Chondrocyte (in vitro differentiated cells): ENCODE results near the gene SSH2. TPM values are rescaled to one million over a fixed set of nuclear protein-coding genes. Genes with fewer than 3 reads are reported as not detected.
"Not testable (repeated sequence)": the region's sequence is repeated elsewhere in the genome, so short reads cannot be mapped to it uniquely, and the experiment has no call there.

ENCODE experiments used
- DNase-seq: peaks from one replicate; pipeline ENCODE4 v3.0.0; 2021; ENCODE audit warnings: mixed read lengths, low spot score
- H3K27ac Mint-ChIP-seq: one replicate; pipeline ENCODE4 v1.8.0; 2021; ENCODE audit warnings: mild to moderate bottlenecking, moderate library complexity, mixed read lengths; ENCODE audit not compliant: unreplicated experiment
- H3K27me3 Mint-ChIP-seq: 2 replicates; pipeline ENCODE4 v1.8.0; 2021; ENCODE audit warnings: low read depth, mixed read lengths
- H3K36me3 Mint-ChIP-seq: 2 replicates; pipeline ENCODE4 v1.8.0; 2021; ENCODE audit warnings: low read depth, mixed read lengths
- H3K4me1 Mint-ChIP-seq: 2 replicates; pipeline ENCODE4 v1.8.0; 2021; ENCODE audit warnings: low read depth, mild to moderate bottlenecking, mixed read lengths
- H3K4me3 Mint-ChIP-seq: one replicate; pipeline ENCODE4 v1.8.0; 2021; ENCODE audit warnings: mild to moderate bottlenecking, moderate library complexity, mixed read lengths; ENCODE audit not compliant: unreplicated experiment
- H3K9me3 Mint-ChIP-seq: 2 replicates; pipeline ENCODE4 v1.8.0; 2021; ENCODE audit warnings: low read depth, mixed read lengths
- total RNA-seq: library from RNA; stranded (reverse); gene quantifications from 3 replicates; pipeline ENCODE4 v1.2.1, GENCODE V29; 2021
- TF ChIP-seq, protein P1 (sequence below): fragments of 200-600 bp; sonication (generic); IDR thresholded peaks from 2 replicates; pipeline ENCODE4 v1.5.0; 2021; ENCODE audit warnings: antibody characterized with exemption, mild to moderate bottlenecking, moderate library complexity

SSH2 gene
- total RNA-seq, 1 donor from 2014 or later, result 14.1 TPM

DNA sequence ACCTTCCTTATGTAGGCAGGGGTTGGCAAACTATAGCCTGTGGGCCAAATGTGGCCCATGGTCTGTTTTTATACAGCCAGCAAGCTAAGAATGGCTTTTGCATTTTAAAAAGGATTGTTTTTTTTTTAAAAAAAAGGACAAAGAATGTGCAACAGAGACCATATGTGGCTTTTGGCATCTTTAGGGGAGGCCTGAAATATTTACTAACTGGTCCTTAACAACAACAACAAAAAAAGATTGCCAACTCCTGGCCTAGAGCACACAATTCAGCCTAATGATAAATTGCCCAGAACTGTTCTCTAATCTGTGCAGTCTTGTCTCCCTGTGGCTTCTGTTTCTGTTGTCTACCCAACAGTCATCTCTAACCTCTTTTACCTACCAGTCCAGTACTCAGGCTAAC lies 67.1 kb downstream of the SSH2 start:
- H3K9me3 Mint-ChIP-seq, result no peaks in the 10 kb centered on the region
- H3K36me3 Mint-ChIP-seq, result no peaks in the 10 kb centered on the region
- H3K27ac Mint-ChIP-seq, result no peak overlapping the region
- no peak for DNase-seq
- peaks cover 10% of the 10 kb centered on the region for H3K4me1 Mint-ChIP-seq
- TF ChIP-seq, protein P1, sequence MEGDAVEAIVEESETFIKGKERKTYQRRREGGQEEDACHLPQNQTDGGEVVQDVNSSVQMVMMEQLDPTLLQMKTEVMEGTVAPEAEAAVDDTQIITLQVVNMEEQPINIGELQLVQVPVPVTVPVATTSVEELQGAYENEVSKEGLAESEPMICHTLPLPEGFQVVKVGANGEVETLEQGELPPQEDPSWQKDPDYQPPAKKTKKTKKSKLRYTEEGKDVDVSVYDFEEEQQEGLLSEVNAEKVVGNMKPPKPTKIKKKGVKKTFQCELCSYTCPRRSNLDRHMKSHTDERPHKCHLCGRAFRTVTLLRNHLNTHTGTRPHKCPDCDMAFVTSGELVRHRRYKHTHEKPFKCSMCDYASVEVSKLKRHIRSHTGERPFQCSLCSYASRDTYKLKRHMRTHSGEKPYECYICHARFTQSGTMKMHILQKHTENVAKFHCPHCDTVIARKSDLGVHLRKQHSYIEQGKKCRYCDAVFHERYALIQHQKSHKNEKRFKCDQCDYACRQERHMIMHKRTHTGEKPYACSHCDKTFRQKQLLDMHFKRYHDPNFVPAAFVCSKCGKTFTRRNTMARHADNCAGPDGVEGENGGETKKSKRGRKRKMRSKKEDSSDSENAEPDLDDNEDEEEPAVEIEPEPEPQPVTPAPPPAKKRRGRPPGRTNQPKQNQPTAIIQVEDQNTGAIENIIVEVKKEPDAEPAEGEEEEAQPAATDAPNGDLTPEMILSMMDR, result no peak
- H3K27me3 Mint-ChIP-seq, result no peaks in the 10 kb centered on the region
- H3K4me3 Mint-ChIP-seq, result no peak overlapping the region

DNA sequence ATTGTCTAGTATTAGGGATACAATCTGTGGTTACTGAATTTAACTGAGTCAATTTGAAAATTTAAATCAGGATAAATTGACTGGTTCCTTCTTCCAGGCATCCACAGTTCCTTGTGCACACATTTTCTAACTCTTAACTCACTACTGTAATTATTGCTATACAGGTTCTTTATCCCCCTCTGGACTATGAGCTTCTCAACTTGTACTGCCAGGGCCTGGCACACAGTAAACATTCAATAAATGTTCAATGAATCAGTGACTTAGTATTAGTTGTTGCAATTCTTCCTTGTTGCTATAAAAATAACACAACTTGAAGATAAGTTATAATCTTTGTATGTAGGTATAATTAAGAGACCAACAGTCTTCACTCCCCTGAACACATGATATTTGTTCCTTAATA lies 67.9 kb downstream of the SSH2 start:
- H3K36me3 Mint-ChIP-seq, result peaks cover 2% of the 10 kb centered on the region
- TF ChIP-seq, protein P1, result no peak
- DNase-seq, result no peak
- no peak overlapping the region for H3K27ac Mint-ChIP-seq
- H3K27me3 Mint-ChIP-seq, result no peaks in the 10 kb centered on the region
- peaks cover 6% of the 10 kb centered on the region for H3K4me1 Mint-ChIP-seq
- H3K9me3 Mint-ChIP-seq, result peaks cover 4% of the 10 kb centered on the region
- H3K4me3 Mint-ChIP-seq, result no peak overlapping the region

DNA sequence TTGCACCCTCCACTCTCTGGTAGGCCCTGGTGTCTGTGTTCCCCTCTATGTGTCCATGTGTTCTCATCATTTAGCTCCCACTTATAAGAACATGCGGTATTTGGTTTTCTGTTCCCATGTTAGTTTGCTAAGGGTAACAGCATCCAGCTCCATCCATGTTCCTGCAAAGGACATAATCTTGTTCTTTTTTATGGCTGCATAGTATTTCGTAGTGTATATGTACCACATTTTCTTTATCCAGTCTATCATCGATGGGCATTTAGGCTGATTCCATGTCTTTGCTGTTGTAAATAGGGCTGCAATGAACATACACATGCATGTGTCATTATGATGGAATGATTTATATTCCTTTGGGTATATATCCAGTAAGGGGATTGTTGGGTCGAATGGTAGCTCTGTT lies 70.6 kb downstream of the SSH2 start:
- H3K27me3 Mint-ChIP-seq, DNase-seq, H3K36me3 Mint-ChIP-seq, H3K4me3 Mint-ChIP-seq, H3K9me3 Mint-ChIP-seq, H3K27ac Mint-ChIP-seq: not testable (repeated sequence)
- H3K4me1 Mint-ChIP-seq, result peaks cover 17% of the 10 kb centered on the region

DNA sequence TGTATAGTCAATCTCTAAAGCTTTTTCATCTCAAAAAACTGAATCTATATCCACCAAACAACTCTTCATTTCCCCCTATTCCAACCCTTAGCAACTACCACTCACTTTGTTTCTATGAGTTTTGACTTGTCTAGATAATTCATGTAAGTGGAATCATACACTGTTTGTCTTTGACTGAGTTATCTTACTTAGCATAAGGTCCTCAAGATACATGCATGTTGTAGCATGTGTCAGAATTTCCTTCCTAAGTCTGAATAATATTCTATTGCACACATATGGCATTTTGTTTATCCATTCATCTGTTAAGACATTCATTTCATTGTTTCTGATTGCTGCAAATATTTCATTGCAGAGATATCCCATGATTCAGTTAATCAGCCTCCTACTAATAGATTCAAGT lies 72.2 kb downstream of the SSH2 start:
- Mint-ChIP-seq H3K27ac (no peak overlapping the region), H3K9me3 (peaks cover 7% of the 10 kb centered on the region), H3K4me3 (no peak overlapping the region), H3K36me3 (peaks cover 2% of the 10 kb centered on the region), H3K4me1 (peaks cover 23% of the 10 kb centered on the region), H3K27me3 (no peaks in the 10 kb centered on the region)
- TF ChIP-seq, protein P1, result no peak
- no peak for DNase-seq

DNA sequence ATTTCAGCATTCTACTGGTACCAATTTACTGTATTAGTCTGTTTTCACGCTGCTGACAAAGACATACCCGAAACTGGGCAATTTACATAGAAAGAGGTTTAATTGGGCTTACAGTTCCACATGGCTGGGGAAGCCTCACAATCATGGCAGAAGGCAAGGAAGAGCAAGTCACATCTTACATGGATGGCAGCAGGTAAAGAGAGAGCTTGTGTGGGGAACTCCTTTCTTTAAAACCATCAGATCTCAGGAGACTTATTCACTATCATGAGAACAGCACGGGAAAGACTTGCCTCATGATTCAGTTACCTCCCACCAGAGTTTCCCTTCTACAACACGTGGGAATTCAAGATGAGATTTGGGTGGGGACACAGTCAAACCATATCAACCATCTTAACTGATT lies 72.9 kb downstream of the SSH2 start:
- H3K27ac Mint-ChIP-seq, H3K27me3 Mint-ChIP-seq, H3K36me3 Mint-ChIP-seq, DNase-seq, H3K4me3 Mint-ChIP-seq, H3K9me3 Mint-ChIP-seq: not testable (repeated sequence)
- H3K4me1 Mint-ChIP-seq, result peaks cover 23% of the 10 kb centered on the region

DNA sequence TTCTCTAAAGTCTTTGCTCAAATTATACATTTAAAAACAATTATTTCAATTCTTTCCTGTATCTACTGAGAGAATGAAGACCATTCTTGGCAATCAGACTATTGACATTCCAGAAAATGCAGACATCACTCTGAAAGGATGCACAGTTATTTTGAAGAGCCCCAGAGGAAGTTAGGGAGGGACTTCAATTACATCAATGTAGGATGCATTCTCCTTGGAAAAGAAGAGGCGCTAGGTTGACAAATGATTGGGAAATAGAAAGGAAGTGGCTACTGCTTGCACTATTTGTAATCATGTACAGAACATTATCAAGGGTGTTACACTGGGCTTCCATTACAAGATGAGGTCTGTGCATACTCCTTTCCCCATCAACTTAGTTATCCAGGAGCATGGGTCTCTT lies 74.3 kb downstream of the SSH2 start:
- Mint-ChIP-seq H3K36me3 (peaks cover 2% of the 10 kb centered on the region), H3K27ac (no peak overlapping the region), H3K4me3 (no peak overlapping the region), H3K4me1 (peaks cover 23% of the 10 kb centered on the region), H3K27me3 (no peaks in the 10 kb centered on the region), H3K9me3 (peaks cover 7% of the 10 kb centered on the region)
- TF ChIP-seq, protein P1, result no peak
- no peak for DNase-seq
